IPS-15b (cell line): Measurements from ENCODE around the gene UBXN11.
"Not testable (repeated sequence)": the region's sequence is repeated elsewhere in the genome, so short reads cannot be mapped to it uniquely, and the experiment has no call there.

Source experiments
- H3K27me3 ChIP-seq: one replicate; pipeline ENCODE4 v1.6.1; 2013; ENCODE audit warnings: low read length; ENCODE audit not compliant: control insufficient read depth, insufficient read depth
- H3K36me3 ChIP-seq: one replicate; pipeline ENCODE4 v1.6.1; 2013; ENCODE audit warnings: low read length; ENCODE audit not compliant: control insufficient read depth, insufficient read depth
- H3K4me1 ChIP-seq: one replicate; pipeline ENCODE4 v1.6.1; 2013; ENCODE audit warnings: mild to moderate bottlenecking, low read length; ENCODE audit not compliant: control insufficient read depth, insufficient read depth
- H3K4me3 ChIP-seq: one replicate; pipeline ENCODE4 v1.5.1; 2013; ENCODE audit warnings: low read depth, low read length
- H3K9ac ChIP-seq: one replicate; pipeline ENCODE4 v1.6.1; 2013; ENCODE audit warnings: low read depth, mild to moderate bottlenecking, low read length
- H3K9me3 ChIP-seq: one replicate; pipeline ENCODE4 v1.6.1; 2013; ENCODE audit warnings: mild to moderate bottlenecking, low read length; ENCODE audit not compliant: control insufficient read depth, insufficient read depth

UBXN11 gene

DNA sequence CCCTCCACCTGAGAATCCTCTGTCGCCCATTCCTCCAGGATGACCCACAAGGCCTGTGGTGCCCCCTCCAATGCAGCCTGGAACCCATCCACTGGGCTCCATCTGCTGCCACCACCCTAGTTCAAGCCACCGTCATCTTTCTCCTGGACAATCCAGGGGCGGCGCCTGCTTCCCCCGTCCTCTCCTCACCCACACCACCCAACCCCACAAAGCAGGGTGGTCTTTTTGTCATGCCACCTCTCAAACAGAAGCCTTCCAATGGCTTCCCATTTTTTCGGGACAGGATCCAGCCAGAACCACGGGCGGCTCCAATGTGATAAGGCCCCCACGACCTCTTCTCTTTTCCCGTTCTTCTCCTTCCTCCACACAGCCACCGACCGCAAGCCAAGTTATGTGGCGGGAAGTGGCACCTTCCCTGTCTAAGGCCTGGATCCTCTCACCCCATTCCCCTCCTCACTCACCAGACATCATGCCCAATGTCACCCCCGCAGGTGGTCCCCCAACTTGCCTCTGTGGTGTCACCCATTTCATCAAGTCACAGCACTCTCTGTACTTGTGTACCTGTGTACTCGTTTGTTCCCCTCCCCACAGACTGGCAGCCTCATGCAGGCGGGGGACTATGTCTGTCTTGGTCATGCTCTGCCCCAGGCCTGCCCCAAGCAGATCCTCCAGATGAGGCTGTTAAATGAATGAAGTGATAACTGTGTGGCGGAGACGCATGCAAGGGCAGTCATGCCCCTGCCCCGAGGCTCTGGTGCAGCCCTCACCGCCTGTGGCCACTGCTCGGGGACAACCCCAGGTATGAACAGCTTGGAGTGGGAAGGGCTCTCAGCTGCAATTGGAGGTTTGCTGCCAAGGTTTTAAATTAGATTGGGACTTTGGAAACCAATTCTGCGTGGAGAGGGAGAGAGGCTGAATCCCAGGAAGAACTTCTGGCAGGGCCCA, 11.0 kb downstream of the UBXN11 start:
- peaks cover under 1% of the 10 kb centered on the region for H3K4me1 ChIP-seq

DNA sequence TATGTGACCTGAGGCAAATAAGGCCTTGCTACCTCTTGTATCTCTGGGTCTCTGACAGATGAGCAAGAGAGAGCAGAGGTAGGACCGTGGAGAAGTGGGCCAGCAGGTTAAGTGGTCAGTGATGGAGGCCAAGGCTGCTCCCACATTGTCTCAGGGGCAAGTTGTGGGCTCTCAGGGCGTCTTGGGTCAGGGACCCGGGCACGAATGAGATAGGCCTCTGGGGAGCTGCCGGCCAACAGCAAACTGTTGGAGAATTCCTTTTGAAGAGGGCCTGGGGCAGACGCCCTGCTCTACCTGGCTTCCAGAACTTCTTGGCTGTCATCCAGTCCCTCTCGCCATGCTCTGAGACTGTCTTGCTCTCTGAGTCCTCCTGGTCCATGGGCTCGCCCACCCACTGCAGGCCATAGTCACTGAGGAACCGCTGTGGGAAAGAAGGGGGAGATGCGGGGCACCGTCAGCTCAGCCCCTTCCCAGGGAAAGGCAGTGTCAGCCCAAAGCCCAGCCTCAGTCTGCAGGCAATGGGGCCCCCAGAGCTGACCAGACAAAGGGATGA, 12.4 kb downstream of the UBXN11 start:
- H3K4me3 ChIP-seq, result no peak overlapping the region
- peaks cover 6% of the 10 kb centered on the region for H3K36me3 ChIP-seq
- peaks cover 4% of the 10 kb centered on the region for H3K4me1 ChIP-seq
- H3K27me3 ChIP-seq, result no peaks in the 10 kb centered on the region
- H3K9ac ChIP-seq, result no peak overlapping the region
- H3K9me3 ChIP-seq, result no peaks in the 10 kb centered on the region

More for the DNA sequence above, 11.0 kb downstream of the UBXN11 start:
- Histone ChIP-seq H3K4me3 (no peak overlapping the region), H3K9me3 (no peaks in the 10 kb centered on the region), H3K36me3 (peaks cover 10% of the 10 kb centered on the region), H3K27me3 (no peaks in the 10 kb centered on the region), H3K9ac (no peak overlapping the region)

DNA sequence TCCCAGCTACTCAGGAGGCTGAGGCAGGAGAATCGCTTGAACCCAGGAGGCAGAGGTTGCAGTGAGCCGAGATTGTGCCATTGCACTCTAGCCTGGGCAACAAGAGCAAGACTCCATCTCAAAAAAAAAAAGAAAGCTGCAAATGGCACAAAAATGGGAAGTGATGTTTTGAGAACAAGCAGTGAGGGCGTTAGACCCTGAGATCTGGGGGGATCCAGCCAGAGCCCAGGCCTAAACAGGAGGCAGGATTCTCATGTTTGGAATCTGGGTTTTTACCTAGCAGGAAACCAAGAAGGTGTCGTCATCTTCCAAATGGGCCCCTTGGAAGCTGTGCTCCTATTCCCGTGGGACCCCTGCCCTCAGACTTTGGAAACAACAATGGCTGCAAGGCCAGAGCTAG, 13.7 kb downstream of the UBXN11 start:
- H3K9me3 ChIP-seq, H3K4me1 ChIP-seq, H3K9ac ChIP-seq, H3K27me3 ChIP-seq, H3K4me3 ChIP-seq, H3K36me3 ChIP-seq: not testable (repeated sequence)

DNA sequence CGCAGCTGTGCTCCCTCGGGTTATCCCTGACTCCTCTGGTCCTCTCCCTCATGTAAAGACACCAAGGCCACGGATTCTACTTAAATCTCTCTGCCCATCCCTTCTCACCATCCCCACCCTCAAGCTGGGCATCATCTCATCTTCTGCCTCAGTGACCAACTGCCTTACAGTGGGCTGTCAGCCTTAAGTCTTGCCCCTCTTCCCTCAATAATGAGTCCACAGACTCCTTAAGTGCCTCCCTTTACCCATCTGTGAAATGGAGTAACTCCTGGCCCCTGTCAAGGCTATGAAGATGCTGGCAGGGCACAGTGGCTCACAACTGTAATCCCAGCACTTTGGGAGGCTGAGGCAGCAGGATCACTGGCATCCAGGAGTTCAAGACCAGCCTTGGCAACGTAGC, 14.5 kb downstream of the UBXN11 start:
- Histone ChIP-seq H3K9me3 (no peaks in the 10 kb centered on the region), H3K36me3 (peaks cover 6% of the 10 kb centered on the region), H3K4me3 (no peak overlapping the region), H3K27me3 (no peaks in the 10 kb centered on the region), H3K4me1 (peaks cover 5% of the 10 kb centered on the region), H3K9ac (no peak overlapping the region)

DNA sequence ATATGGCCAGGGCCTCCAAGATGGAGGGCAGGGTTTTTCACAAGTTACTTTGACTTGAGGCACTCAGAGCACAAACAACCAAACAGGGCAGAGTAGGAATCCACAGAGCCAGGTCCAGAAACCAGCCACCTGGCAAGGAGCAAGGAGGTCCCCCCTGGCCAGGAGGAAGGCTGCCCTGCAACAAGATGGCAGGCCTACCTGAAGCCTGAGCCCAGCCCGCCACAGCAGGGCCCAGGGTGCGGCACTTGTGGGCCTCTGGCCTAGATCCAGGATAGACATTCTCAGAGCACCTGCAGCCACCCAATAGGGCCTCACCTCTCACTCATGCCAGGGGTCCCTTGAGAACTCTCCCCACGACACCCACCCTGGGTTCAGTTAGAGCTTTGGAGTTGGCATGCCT, 15.0 kb downstream of the UBXN11 start:
- Histone ChIP-seq H3K4me1 (peaks cover 5% of the 10 kb centered on the region), H3K36me3 (peaks cover 6% of the 10 kb centered on the region), H3K27me3 (no peaks in the 10 kb centered on the region), H3K4me3 (no peak overlapping the region), H3K9me3 (no peaks in the 10 kb centered on the region), H3K9ac (peak overlapping the region; percentile 47)

DNA sequence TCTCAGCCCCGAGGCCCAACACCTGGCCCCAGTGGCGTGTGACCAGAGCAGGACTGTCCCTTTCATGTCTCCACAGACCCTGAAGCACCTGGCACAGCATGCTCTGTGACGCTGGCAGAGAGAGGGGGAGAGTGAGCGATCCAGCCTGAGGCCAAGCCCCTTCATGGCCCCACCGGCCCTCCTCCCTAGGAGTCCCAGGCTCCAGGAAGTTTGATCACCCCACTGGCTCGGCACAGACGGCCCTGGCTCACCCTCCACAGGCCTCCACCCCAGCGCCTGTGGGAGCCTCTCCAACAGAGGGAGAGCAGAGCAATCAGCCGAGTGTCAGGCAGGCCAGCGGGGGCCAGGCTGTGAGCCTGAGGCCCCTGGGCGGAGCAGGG, 15.6 kb downstream of the UBXN11 start:
- no peak overlapping the region for H3K9ac ChIP-seq
- peaks cover 5% of the 10 kb centered on the region for H3K4me1 ChIP-seq
- H3K36me3 ChIP-seq, result peaks cover 4% of the 10 kb centered on the region
- H3K4me3 ChIP-seq, result no peak overlapping the region
- H3K9me3 ChIP-seq, result no peaks in the 10 kb centered on the region
- no peaks in the 10 kb centered on the region for H3K27me3 ChIP-seq

DNA sequence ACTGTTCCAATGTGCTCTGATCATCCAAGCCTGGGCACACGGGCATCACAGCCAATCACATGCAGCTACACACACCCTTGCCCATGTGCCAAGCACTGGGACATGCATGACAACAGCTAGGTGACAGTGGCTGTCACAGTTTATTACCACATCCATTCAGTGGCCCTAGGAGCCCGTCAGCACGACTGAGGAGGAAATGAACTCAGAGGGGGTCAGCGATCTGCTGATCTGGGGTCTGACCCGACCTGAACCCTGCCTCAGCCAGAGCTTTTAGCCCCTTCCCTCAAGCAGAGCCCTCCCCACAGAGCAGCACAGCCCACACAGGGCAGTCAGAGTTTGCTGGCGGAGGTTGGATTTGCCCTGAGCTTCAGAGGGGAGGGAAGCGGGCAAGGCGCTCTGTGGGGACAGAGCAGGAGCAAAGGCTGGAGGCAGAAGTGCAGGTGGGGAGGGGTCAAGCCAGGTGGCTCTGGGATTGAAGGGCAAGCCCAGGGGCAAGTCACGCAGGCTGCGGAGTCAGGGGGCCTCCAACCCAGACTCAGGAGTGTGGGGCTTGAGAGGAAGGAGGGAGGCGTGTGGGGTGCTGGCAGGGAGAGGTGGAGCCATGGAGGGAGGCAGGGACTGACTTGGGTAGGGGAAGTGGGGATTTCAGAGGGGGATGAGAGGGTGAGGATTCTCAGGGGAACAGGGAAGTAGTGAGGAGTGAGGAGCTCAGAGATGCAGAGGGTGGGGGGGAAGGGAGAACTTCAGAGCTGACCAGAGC, 16.1 kb downstream of the UBXN11 start:
- no peaks in the 10 kb centered on the region for H3K9me3 ChIP-seq
- H3K4me1 ChIP-seq, result peaks cover 5% of the 10 kb centered on the region
- no peak overlapping the region for H3K4me3 ChIP-seq
- no peak overlapping the region for H3K9ac ChIP-seq
- no peaks in the 10 kb centered on the region for H3K36me3 ChIP-seq
- no peaks in the 10 kb centered on the region for H3K27me3 ChIP-seq

DNA sequence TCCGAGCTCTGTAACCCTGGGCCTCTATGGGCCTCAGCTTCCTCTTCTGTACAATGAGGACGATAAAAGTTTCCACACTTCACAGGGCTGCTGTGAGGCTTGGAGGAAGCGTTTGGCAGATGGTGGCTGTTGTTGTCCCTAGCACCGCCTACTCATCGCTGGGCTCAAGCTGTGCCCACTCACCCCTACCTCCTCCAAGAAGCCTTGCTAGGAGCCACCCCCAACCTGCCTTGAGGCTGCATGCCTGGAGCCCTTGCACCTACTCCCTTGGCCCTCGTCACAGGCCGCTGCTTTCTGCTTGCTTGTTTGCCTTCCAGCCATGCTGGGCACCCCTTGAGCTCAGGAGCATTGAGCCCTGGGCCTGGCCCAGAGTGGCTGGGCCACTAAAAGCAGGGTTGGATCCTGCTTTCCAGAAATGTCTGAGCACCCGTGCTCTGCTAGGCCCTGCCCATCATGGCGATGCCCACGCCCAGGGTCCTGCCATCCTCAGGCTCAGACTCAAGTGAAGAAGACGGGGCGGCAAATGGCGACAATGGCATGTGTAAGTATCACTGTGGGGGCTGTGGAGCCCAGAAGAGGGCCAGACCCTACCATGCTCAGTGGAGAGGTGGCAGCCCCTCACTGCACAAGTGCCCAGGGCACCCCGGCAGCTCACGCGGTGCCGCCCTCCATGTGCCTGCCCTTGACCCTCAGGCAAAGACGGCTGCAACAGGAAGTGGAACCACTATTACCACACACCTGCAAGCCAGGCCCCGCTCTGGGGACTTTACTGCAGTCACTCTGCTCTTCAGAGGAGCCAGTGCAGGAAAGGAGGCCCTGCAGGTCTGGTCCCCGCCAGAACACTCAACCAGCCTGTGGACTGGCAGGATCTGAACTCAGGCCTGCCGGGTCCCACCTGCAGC, 17.0 kb downstream of the UBXN11 start:
- no peak overlapping the region for H3K4me3 ChIP-seq
- H3K36me3 ChIP-seq, result no peaks in the 10 kb centered on the region
- no peaks in the 10 kb centered on the region for H3K9me3 ChIP-seq
- peaks cover 9% of the 10 kb centered on the region for H3K4me1 ChIP-seq
- no peak overlapping the region for H3K9ac ChIP-seq
- H3K27me3 ChIP-seq, result no peaks in the 10 kb centered on the region

DNA sequence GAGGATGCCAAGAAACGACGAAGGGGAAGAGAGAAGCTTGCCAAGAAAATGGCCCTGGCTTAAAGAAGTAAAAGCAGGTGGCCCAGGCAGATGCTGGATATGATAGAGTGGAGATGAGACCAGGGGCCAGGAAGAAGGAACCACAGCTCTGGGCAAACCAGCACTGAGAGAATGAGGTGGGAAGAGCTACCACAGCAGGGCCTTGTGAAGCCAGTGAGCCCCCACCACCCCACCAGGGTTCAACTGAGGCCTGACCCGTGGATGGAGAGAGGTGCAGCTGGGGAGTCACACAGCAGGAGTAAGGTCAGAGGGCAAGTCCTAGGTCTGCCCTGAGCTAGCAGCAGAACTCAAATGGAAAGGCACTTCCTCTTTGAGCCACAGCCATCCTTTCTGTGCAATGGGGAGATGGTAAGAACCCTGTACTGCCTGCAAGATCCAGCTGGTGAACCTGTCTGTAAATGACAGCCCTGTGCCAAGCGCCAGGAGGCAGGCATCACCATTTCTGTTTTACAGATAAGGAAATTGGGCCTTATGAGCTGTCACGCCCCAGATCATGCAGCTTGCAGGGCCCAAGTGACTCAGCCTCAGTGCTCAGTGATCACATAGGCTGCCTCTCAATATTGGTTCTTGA, 18.0 kb downstream of the UBXN11 start:
- Histone ChIP-seq H3K4me1 (peaks cover 11% of the 10 kb centered on the region), H3K9ac (no peak overlapping the region), H3K36me3 (no peaks in the 10 kb centered on the region), H3K27me3 (no peaks in the 10 kb centered on the region), H3K4me3 (no peak overlapping the region), H3K9me3 (no peaks in the 10 kb centered on the region)

DNA sequence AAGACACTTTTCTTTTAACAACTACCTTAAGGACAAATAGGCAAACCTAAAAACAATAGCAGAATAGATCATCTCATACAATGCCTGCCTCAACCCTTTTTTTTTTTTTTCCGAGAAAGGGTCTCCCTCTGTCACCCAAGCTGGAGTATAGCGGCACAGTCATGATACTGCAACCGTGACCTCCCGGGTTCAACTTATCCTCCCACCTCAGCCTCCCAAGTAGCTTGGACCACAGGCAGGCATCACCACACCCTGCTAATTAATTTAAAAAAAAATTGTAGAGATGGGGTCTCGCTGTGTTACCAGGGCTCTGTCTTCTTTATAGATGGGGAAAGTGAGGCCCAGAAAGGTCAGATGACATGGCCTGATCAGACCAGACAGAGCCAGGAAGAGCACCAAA, 18.6 kb downstream of the UBXN11 start:
- no peaks in the 10 kb centered on the region for H3K36me3 ChIP-seq
- no peaks in the 10 kb centered on the region for H3K27me3 ChIP-seq
- peaks cover 11% of the 10 kb centered on the region for H3K4me1 ChIP-seq
- no peak overlapping the region for H3K4me3 ChIP-seq
- no peaks in the 10 kb centered on the region for H3K9me3 ChIP-seq
- no peak overlapping the region for H3K9ac ChIP-seq
